ENCODE results near the gene PLD4.
"Not testable (repeated sequence)": the region's sequence is repeated elsewhere in the genome, so short reads cannot be mapped to it uniquely, and the experiment has no call there.

PLD4 gene

GRCh38 chr14:104942586-104942985 is 17.9 kb downstream of the PLD4 start:
- no peak for DNase-seq

DNA sequence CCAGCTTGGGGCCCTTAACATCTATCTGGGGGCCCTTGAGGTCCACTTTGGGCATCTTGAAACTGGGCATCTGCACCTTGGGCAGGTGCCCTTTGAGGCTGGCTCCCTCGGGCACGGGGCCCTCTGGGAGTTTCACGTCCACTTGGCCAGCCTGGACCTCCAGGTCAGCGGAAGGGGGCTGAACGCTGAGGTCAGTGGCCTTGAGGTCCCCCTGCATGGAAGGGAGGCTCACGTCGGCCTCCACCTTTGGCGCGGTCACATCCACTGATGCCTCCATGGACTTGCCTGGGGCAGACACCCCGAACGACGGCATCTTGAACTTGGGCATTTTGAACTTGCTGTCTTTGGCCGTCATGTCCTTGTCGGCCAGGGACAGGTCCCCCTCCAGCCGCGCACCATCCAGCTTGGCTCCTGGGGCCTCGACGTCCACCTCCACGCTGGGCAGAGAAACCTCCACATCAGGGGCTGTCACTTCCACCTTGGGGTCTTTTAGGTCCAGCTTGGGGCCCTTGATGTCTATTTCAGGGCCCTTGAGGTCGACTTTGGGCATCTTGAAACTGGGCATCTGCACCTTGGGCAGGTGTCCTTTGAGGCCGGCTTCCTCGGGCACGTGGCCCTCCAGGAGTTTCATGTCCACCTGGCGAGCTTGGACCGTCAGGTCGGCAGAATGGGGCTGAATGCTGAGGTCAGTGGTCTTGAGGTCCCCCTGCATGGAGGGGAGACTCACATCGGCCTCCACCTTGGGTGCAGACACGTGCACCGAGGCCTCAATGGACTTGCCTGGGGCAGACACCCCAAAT is 18.7 kb downstream of the PLD4 start:
- DNase-seq, result not testable (repeated sequence)

DNA sequence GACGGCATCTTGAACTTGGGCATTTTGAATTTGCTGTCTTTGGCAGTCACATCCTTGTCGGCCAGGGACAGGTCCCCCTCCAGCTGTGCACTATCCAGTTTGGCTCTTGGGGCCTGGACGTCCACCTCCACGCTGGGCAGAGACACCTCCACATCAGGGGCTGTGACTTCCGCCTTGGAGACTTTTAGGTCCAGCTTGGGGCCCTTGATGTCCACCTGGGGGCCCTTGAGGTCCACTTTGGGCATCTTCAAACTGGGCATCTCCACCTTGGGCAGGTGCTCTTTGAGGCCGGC is 19.3 kb downstream of the PLD4 start:
- DNase-seq, result not testable (repeated sequence)

DNA sequence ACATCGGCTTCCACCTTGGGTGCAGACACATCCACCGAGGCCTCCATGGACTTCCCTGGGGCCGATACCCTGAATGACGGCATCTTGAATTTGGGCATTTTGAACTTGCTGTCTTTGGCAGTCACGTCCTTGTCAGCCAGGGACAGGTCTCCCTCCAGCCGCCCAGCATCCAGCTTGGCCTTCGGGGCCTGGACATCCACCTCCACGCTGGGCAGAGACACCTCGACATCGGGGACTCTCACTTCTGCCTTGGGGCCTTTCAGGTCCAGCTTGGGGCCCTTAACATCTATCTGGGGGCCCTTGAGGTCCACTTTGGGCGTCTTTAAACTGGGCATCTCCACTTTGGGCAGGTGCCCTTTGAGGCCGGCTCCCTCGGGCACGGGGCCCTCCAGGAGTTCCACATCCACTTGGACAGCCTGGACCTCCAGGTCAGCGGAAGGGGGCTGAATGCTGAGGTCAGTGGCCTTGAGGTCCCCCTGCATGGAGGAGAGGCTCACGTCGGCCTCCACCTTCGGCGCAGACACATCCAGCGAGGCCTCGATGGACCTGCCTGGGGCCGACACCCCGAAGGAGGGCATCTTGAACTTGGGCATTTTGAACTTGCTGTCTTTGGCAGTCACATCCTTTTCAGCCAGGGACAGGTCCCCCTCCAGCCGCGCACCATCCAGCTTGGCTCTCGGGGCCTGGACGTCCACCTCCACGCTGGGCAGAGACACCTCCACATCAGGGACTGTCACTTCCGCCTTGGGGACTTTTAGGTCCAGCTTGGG is 19.9 kb downstream of the PLD4 start:
- DNase-seq, result not testable (repeated sequence)

DNA sequence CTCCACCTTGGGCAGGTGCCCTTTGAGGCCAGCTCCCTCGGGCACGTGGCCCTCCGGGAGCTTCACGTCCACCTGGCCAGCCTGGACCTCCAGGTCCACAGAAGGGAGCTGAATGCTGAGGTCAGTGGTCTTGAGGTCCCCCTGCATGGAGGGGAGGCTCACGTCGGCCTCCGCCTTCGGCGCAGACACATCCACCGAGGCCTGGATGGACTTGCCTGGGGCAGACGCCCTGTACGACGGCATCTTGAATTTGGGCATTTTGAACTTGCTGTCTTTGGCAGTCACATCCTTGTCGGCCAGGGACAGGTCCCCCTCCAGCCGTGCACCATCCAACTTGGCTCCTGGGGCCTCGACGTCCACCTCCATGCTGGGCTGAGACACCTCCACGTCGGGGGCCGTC is 20.6 kb downstream of the PLD4 start:
- not testable (repeated sequence) for DNase-seq

- not testable (repeated sequence) for DNase-seq
Observed at GRCh38 chr14:104945986-104946965, 21.6 kb downstream of the PLD4 start.

GRCh38 chr14:104947201-104947600 is 22.5 kb downstream of the PLD4 start:
- not testable (repeated sequence) for DNase-seq

DNA sequence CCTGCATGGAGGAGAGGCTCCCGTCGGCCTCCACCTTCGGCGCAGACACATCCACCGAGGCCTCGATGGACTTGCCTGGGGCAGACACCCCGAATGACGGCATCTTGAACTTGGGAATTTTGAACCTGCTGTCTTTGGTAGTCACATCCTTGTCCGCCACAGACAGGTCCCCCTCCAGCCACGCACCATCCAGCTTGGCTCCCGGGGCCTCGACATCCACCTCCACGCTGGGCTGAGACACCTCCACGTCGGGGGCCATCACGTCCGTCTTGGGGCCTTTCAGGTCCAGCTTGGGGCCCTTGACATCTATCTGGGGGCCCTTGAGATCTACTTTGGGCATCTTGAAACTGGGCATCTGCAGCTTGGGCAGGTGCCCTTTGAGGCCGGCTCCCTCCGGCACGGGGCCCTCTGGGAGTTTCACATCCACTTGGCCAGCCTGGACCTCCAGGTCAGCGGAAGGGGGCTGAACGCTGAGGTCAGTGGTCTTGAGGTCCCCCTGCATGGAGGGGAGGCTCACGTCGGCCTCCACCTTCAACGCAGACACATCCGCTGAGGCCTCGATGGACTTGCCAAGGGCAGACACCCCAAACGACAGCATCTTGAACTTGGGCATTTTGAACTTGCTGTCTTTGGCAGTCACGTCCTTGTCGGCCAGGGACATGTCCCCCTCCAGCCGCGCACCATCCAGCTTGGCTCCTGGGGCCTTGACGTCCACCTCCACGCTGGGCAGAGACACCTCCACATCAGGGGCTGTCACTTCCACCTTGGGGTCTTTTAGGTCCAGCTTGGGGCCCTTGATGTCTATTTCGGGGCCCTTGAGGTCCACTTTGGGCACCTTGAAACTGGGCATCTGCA is 23.4 kb downstream of the PLD4 start:
- not testable (repeated sequence) for DNase-seq

DNA sequence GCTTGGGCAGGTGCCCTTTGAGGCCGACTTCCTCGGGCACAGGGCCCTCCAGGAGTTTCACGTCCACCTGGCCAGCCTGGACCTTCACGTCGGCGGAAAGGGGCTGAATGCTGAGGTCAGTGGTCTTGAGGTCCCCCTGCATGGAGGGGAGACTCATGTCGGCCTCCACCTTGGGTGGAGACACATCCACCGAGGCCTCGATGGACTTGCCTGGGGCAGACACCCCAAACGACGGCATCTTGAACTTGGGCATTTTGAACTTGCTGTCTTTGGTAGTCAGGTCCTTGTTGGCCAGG is 24.0 kb downstream of the PLD4 start:
- no peak for DNase-seq

DNA sequence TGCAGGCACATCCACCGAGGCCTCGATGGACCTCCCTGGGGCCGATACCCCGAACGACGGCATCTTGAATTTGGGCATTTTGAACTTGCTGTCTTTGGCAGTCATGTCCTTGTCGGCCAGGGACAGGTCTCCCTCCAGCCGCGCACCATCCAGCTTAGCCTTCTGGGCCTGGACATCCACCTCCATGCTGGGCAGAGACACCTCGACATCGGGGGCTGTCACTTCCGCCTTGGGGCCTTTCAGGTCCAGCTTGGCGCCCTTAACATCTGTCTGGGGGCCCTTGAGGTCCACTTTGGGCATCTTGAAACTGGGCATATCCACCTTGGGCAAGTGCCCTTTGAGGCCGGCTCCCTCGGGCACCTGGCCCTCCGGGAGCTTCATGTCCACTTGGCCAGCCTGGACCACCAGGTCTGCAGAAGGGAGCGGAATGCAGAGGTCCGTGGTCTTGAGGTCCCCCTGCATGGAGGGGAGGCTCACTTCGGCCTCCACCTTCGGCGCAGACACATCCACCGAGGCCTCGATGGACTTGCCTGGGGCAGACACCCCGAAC is 24.8 kb downstream of the PLD4 start:
- DNase-seq, result not testable (repeated sequence)

- DNase-seq, result no peak
Observed at GRCh38 chr14:104950021-104950420, 25.3 kb downstream of the PLD4 start.

- DNase-seq, result not testable (repeated sequence)
Observed at GRCh38 chr14:104950701-104951100, 26.0 kb downstream of the PLD4 start.

- DNase-seq, result not testable (repeated sequence)
Observed at GRCh38 chr14:104951863-104952657, 27.4 kb downstream of the PLD4 start.

DNA sequence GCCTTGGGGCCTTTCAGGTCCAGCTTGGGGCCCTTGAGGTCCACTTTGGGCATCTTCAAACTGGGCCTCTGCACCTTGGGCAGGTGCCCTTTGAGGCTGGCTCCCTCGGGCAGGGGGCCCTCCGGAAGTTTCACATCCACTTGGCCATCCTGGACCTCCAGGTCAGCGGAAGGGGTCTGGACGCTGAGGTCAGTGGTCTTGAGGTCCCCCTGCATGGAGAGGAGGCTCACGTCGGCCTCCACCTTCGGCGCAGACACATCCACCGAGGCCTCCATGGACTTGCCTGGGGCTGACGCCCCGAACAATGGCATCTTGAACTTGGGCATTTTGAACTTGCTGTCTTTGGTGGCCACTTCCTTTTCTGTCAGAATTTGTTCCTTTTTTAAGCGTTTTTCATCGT is 28.4 kb downstream of the PLD4 start:
- DNase-seq, result no peak

DNA sequence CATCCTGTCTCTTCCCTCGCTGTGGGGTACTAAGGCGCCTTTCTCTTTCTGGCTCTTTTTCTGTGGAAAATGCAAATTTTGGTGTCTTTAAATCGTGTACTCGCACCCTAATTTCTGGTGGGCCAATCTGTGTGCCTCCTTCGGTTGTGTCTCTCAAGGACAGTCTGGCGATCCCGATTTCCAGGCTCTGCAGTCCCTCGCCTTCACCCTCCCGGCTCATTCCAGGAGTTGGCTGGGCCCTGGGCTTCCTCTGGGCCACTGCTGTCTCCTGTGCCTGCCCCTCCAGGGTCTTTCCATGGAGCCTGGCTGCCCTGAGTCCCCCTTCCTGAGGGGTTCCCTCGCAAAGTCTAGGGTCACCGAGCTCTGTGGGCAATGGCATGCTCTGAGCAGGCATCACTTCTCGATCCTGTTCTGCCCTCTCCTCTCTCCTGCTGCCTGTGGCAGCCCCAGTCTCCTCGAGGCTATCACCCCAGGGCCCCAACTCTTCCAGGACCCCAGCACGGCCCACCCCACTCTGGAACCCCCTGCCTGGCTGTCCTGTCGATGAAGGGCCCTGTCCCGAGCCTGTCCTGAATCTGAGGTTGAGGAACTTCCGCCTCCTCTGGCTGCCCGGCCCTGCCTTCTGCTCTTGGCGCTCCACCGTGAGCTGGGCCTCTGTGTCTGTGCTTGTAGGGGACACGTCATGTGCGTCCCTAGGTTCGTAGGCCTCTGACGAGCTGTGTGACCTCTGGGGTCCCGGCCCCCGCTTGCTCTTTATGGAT is 29.4 kb downstream of the PLD4 start:
- no peak for DNase-seq

DNA sequence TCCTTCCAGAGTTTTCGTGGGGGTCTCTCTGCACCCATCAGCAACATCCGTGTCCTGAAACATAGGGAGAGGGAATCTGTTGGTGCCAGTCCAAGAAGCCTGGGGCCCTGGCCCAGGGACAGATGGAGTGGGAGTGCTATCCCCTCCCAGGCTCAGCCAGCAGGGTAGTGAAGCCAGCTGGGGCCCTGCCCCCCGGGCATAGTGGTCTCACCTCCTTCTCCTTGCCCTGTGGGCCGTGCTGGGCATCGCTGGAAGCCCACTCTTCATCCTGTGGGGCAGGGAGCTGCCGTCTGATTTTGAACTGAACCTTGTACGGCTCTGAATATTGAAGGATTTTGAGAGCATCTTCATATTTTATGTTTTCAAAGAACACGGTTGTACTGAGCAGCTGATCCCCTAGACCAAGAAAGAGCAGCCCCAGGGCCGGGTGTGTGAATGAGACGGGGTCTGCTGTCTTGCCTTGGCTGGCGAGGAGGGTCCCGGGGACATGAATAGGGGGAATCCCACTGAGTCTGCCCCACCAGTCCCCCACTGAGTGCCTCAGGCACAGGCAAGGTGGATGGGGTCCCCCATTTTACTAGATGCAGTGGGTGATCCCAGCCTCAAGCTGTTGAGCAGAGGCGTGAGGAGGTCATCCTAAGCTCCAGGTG is 30.2 kb downstream of the PLD4 start:
- no peak for DNase-seq

DNA sequence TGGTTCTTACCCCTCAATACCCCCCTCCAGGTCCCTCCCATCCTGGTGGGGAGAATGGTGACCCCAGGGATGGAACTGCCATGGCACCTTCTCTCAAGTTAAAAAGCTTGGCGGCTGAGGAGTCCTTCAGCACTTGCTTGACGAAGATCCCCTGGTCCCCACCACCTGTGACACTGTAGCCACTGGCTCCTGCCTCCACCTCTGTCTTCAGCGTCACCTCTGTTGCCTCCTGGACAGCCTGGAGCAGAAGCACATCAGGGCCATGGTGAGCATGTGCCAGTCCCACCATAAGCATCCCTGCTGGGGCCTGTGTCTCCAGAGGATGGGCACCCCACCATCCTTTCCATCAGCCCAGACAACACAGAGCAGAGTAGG is 30.7 kb downstream of the PLD4 start:
- DNase-seq, result no peak

GRCh38 chr14:104956290-104956890 is 31.7 kb downstream of the PLD4 start:
- no peak for DNase-seq
